ENCODE results near the gene GALNT2.

GALNT2 gene

GRCh38 chr1:230094746-230095145, 27.7 kb downstream of the GALNT2 start:
- no peak for DNase-seq

GRCh38 chr1:230095938-230096337, 28.9 kb downstream of the GALNT2 start:
- DNase-seq: no peak

- DNase-seq: no peak
These were observed 30.3 kb downstream of the GALNT2 start for GRCh38 chr1:230097370-230097769.

- DNase-seq: no peak
These were observed 31.7 kb downstream of the GALNT2 start for GRCh38 chr1:230098723-230099122.

- no peak for DNase-seq
These were observed 32.4 kb downstream of the GALNT2 start for GRCh38 chr1:230099465-230099864.

- DNase-seq: no peak
These were observed 33.9 kb downstream of the GALNT2 start for GRCh38 chr1:230100932-230101331.

GRCh38 chr1:230101556-230101955, 34.5 kb downstream of the GALNT2 start:
- no peak for DNase-seq

- DNase-seq: no peak
These were observed 35.0 kb downstream of the GALNT2 start for GRCh38 chr1:230102046-230102445.

- DNase-seq: no peak
These were observed 35.4 kb downstream of the GALNT2 start for GRCh38 chr1:230102472-230102871.

GRCh38 chr1:230103306-230104173, 36.5 kb downstream of the GALNT2 start:
- no peak for DNase-seq

GRCh38 chr1:230104395-230105244, 37.6 kb downstream of the GALNT2 start:
- peak; percentile 68 to 87 (median 78) for DNase-seq

- no peak for DNase-seq
These were observed 38.3 kb downstream of the GALNT2 start for GRCh38 chr1:230105245-230105753.

- peak; percentile 55 to 89 (median 72) for DNase-seq
These were observed 39.0 kb downstream of the GALNT2 start for GRCh38 chr1:230105754-230106625.

- DNase-seq: no peak
These were observed 40.9 kb downstream of the GALNT2 start for GRCh38 chr1:230107941-230108340.

GRCh38 chr1:230108580-230108979, 41.5 kb downstream of the GALNT2 start:
- no peak for DNase-seq

- DNase-seq: no peak
These were observed 42.0 kb downstream of the GALNT2 start for GRCh38 chr1:230109066-230109465.

- peak in 2 of 4 experiments; percentile 32 to 34 for DNase-seq
These were observed 43.0 kb downstream of the GALNT2 start for GRCh38 chr1:230109895-230110667.

- no peak for DNase-seq
These were observed 43.9 kb downstream of the GALNT2 start for GRCh38 chr1:230110971-230111370.

GRCh38 chr1:230112131-230112701, 45.2 kb downstream of the GALNT2 start:
- DNase-seq: peak; percentile 54 to 69 (median 68)

GRCh38 chr1:230112782-230113181, 45.7 kb downstream of the GALNT2 start:
- DNase-seq: no peak

- DNase-seq: no peak
These were observed 46.2 kb downstream of the GALNT2 start for GRCh38 chr1:230113235-230113592.

Data from suppressor macrophage (primary cell).